ENCODE measurements around the gene CTNNA1.

- TF ChIP-seq CTCF (IDR thresholded peaks at IDR 0.05; ENCODE audit: insufficient read depth, low read depth, low read length): no peak
- TF ChIP-seq EZH2 (IDR thresholded peaks at IDR 0.05; ENCODE audit: insufficient read depth, low read length): no peak
These were observed 4.0 kb downstream of the CTNNA1 start for GRCh38 chr5:138757061-138757776.

All from astrocyte (in vitro differentiated cells and primary cell).